GM18499 (cell line): ENCODE data around the gene ETV6.
"Not testable (repeated sequence)": the region's sequence is repeated elsewhere in the genome, so short reads cannot be mapped to it uniquely, and the experiment has no call there.

Experiments
- ATAC-seq: cut with Tn5 transposase; IDR thresholded peaks from one replicate; pipeline ENCODE4 v1.9.1; 2021; ENCODE audit warnings: moderate number of reproducible peaks; ENCODE audit not compliant: insufficient read depth, unreplicated experiment

Gene ETV6

GRCh38 chr12:11666131-11667050 lies 16.9 kb downstream of the ETV6 start:
- ATAC-seq = no peak

DNA sequence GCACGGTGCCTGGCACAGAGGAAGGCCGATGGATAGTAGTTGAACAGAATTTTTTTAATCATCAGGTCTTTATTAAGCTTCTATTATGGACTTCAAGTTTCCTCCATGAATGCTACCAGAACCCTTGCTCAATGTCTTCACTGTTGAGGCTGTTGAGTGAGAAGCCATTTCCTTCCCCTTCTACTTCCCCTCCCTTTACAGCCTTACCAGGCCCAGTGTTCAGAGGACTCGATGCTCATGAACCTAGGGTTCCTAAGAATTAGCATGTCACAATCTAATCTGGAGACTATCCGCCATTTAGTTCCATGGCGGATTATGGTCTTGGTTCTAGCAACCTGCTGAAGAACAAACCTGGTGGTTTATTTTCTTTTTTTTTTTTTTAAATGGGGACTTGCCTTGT lies 17.7 kb downstream of the ETV6 start:
- no peak for ATAC-seq

- ATAC-seq = no peak
These were observed 19.1 kb downstream of the ETV6 start for GRCh38 chr12:11668611-11669010.

DNA sequence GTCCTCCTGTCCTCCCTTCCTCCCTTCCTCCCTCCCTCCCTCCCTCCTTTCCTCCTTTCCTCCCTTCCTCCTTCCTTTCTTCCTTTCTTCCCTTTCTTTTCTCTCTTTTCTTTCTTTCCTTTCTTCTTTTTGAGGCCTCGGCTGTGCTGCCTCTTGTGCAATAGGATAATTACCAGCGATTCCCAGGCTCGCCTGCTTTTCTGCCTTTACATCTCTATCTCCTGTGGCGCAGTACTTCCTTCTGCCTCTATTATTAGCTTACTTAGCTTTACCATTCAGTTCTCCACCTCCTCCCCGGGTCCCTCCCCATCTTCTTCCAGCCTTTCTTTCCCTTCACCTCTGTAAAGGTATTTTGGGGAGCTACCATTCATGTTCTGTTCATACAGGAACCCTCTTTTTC lies 19.9 kb downstream of the ETV6 start:
- ATAC-seq = no peak

GRCh38 chr12:11672256-11673191 lies 23.1 kb downstream of the ETV6 start:
- ATAC-seq = no peak

GRCh38 chr12:11673666-11674461 lies 24.4 kb downstream of the ETV6 start:
- ATAC-seq = no peak

- ATAC-seq = no peak
These were observed 25.5 kb downstream of the ETV6 start for GRCh38 chr12:11674894-11675390.

DNA sequence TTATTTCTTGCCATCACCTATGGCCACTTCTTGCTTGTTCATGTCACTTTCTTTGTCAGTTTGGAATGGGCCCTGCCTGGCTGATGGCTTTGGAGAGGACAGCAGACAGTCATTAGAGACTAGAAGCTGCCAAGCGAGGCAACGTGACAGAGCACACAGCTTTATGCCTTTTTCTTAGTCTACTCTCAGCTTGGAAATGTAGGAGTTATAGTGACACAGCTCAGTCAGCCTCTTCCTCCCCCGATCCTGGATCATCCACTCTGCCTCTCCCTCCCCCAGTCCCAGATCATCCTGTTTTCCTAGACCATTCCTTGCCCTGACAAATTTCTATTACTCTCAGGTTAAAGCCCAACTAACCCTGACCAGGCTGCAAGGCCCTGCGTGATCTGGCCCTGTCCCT lies 26.6 kb downstream of the ETV6 start:
- no peak for ATAC-seq

GRCh38 chr12:11677093-11677492 lies 27.6 kb downstream of the ETV6 start:
- ATAC-seq = no peak

- no peak for ATAC-seq
These were observed 28.3 kb downstream of the ETV6 start for GRCh38 chr12:11677752-11678151.

DNA sequence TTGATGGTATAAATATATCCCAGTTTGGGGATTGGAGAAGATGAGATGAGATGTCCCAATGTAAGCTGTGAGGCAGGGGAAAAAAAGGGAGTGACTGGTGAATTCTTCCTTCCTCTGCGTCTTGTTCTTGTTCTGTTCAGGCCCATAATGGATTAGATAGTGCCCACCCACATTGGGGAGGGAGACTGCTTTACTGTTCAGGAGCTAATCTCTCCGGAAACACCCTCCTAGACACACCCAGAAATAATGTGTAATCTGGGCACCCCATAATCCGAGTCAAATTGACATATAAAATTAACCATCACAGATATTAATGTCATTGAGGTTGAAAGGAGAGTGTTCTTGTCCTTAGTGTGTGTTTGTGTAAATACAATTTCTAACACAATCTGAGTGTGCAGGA lies 29.3 kb downstream of the ETV6 start:
- no peak for ATAC-seq

- ATAC-seq = no peak
These were observed 31.7 kb downstream of the ETV6 start for GRCh38 chr12:11681207-11681606.

DNA sequence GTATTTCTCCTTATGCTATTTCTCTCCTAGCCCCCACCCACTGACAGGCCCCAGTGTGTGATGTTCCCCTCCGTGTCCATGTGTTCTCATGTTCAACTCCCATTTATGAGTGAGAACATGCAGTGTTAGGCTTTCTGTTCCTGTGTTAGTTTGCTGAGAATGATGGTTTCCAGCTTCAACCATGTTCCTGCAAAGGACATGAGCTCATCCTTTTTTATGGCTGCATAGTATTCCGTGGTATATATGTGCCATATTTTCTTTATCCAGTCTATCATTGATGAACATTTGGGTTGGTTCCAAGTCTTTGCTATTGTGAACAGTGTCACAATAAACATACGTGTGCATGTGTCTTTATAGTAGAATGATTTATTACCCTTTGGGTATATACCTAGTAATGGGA lies 32.2 kb downstream of the ETV6 start:
- not testable (repeated sequence) for ATAC-seq

DNA sequence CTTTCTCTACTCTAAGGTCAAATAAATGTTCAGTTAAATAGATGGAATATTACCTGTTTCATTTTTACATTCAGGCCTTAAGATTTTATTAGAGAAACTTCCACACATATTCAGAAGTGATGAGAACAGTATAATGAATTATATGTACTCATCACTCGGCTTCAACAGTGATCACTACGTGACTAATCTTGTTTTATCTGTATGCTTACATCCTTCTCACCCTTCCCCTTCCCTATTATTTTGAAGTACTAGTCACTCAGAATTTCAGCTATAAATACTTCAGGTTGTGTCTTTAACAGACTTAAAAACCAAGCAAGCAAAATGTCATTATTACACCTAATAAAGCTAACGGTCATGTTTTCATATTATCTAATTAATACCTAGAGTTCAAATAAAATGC lies 34.9 kb downstream of the ETV6 start:
- no peak for ATAC-seq

DNA sequence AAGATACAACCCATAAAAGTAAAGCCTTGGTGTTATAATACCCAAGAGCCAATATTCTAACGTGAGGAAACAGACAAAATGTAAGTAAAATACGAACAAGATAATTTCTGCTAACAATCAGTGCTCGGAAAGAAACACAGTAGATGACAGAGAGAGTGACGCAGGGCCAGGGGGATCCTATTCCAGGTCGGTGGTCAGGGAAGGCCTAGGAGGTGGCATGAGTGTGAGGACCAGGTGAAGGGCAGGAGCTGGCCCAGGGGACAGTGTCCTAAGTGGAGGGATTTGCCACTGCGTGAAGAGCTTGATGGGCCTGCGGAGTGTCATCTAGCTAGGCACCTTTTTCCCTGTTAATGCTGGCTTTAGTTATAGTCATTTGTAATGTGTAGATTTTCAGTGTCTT lies 35.3 kb downstream of the ETV6 start:
- no peak for ATAC-seq

DNA sequence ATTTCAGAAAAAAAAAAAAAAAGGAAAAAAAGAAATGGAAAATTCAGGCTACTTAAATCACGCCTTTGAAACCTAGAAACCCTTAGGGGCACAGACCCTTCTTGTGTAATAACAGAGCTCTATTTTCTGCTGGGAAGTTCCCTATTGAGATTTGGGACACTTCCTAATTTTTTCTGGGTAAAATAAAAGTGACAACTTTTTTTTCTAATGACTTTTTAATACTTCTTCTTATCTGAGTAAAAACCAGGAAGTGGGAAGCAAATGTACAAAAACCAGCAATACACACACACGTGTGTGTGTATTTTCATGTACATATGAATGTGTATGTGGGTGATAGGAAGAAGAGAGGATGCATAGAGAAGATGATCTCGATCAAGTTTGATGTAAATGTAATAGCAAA lies 35.8 kb downstream of the ETV6 start:
- no peak for ATAC-seq

GRCh38 chr12:11685716-11686115 lies 36.2 kb downstream of the ETV6 start:
- ATAC-seq = no peak

DNA sequence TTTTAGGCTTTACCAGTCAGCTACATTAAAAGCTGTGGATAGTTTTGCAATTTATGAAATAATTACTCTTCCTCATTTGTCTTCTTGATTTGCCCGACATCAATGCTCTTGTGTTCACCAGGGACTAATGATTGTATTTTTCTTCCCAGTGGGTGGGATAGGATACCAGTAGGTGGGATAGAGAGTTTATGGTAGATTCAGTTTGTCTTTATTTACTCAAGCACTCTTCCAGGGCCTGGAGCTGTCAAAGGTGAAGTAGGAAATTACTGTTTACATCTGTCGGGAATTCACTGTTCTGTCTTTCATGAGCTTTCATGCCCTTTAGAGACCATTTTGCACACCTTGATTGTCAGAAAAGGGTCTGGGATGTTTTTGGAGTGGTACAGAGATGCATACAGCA lies 36.6 kb downstream of the ETV6 start:
- ATAC-seq = no peak

DNA sequence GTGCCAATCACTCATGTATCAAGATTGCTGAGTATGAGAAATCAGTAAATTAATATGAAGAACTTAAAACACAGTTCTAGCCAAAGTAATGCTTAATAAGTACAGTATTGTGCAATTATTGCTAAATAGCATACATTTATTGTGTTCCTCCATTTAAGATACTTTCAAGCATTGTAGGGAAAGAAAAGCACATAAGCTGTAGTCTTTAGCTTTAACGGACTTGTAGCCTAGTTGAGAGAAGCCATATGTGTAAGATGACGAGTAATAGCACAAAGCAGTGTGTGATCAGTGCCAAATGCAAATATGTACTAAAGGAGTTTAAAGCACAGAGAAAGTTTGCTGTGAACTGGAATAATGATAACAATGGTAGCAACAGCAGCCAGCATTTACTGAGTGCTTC lies 38.1 kb downstream of the ETV6 start:
- ATAC-seq = no peak

- no peak for ATAC-seq
These were observed 38.9 kb downstream of the ETV6 start for GRCh38 chr12:11688379-11688778.
